Endodermal cell (in vitro differentiated cells): Measurements from ENCODE around the gene PIR. TPM values are rescaled to one million over a fixed set of nuclear protein-coding genes. Genes with fewer than 3 reads are reported as not detected.

Source experiments
- DNase-seq: peaks from one replicate; pipeline ENCODE4 v3.0.0-alpha.2; 2017
- H3K27ac ChIP-seq: 2 replicates; pipeline ENCODE4 v1.5.1; 2013; ENCODE audit warnings: mild to moderate bottlenecking, low read depth, low read length, moderate library complexity
- H3K27me3 ChIP-seq: 2 replicates; pipeline ENCODE4 v1.6.1; 2013; ENCODE audit warnings: mild to moderate bottlenecking, low read length, moderate library complexity; ENCODE audit not compliant: insufficient read depth, control insufficient read depth, poor library complexity, severe bottlenecking
- H3K36me3 ChIP-seq: 2 replicates; pipeline ENCODE4 v1.7.0; 2013; ENCODE audit warnings: mild to moderate bottlenecking, low read length, moderate library complexity; ENCODE audit not compliant: control insufficient read depth, insufficient read depth
- H3K4me1 ChIP-seq: one replicate; pipeline ENCODE4 v1.7.0; 2013; ENCODE audit warnings: low read length; ENCODE audit not compliant: control insufficient read depth, insufficient read depth
- H3K4me3 ChIP-seq: 2 replicates; pipeline ENCODE4 v1.5.1; 2013; ENCODE audit warnings: mild to moderate bottlenecking, low read length, moderate library complexity
- H3K9ac ChIP-seq: 2 replicates; pipeline ENCODE4 v1.6.1; 2013; ENCODE audit warnings: mild to moderate bottlenecking, low read length, moderate library complexity; ENCODE audit not compliant: poor library complexity, severe bottlenecking; ENCODE audit errors: extremely low read depth
- H3K9me3 ChIP-seq: 2 replicates; pipeline ENCODE4 v1.6.1; 2013; ENCODE audit warnings: mild to moderate bottlenecking, low read length, moderate library complexity; ENCODE audit not compliant: control insufficient read depth
- H3K27ac Mint-ChIP-seq: 2 replicates; pipeline ENCODE4 v1.8.0; 2020; ENCODE audit warnings: mixed read lengths
- H3K27me3 Mint-ChIP-seq: 2 replicates; pipeline ENCODE4 v1.8.0; 2021; ENCODE audit warnings: mild to moderate bottlenecking, mixed read lengths; ENCODE audit not compliant: insufficient read depth
- H3K36me3 Mint-ChIP-seq: 2 replicates; pipeline ENCODE4 v1.8.0; 2020; ENCODE audit warnings: low read depth, mixed read lengths
- H3K4me1 Mint-ChIP-seq: 2 replicates; pipeline ENCODE4 v1.8.0; 2020; ENCODE audit warnings: mixed read lengths
- H3K4me3 Mint-ChIP-seq: 2 replicates; pipeline ENCODE4 v1.8.0; 2020; ENCODE audit warnings: mild to moderate bottlenecking, moderate library complexity, mixed read lengths
- H3K9me3 Mint-ChIP-seq: 2 replicates; pipeline ENCODE4 v1.8.0; 2020; ENCODE audit warnings: mild to moderate bottlenecking, mixed read lengths
- WGBS, 2 experiments: methylation state at CpG; one replicate each; pipeline versions ENCODE4 v1.1.5 to v1.1.7; 2013; ENCODE audit warnings: missing lambda C conversion rate in 2 of 2, mixed read lengths in 1 of 2; ENCODE audit not compliant: insufficient coverage in 1 of 2, insufficient read length in 1 of 2; 5-methylcytosine and 5-hydroxymethylcytosine counted together
- total RNA-seq, 2 donors: library from RNA; stranded (reverse); fragmentation: NEBNext Ultra II Directional in 1 of 2; extraction: Animal tissue kit (Norgen Biotek cat#: 25700) in 1 of 2; gene quantifications; 2 replicates in 1 of 2; 3 replicates in 1 of 2; pipeline ENCODE4 v1.2.1, GENCODE V29; 2021
- TF ChIP-seq, protein P1 (sequence below): fragments of 200-600 bp; sonication (generic); conservative IDR thresholded peaks from 2 replicates; pipeline ENCODE4 v1.5.0; 2021; ENCODE audit warnings: antibody characterized with exemption, mild to moderate bottlenecking

PIR gene
- total RNA-seq, 2 donors from 2014 or later: 21.0 to 34.2 TPM

- Histone ChIP-seq H3K36me3 (no peaks in the 10 kb centered on the region), H3K9me3 (no peaks in the 10 kb centered on the region), H3K9ac (no peak overlapping the region), H3K27ac (no peak overlapping the region), H3K27me3 (no peaks in the 10 kb centered on the region), H3K4me1 (no peaks in the 10 kb centered on the region), H3K4me3 (no peak overlapping the region)
- no peak for DNase-seq
- H3K4me3 Mint-ChIP-seq: no peak overlapping the region
- TF ChIP-seq, protein P1, sequence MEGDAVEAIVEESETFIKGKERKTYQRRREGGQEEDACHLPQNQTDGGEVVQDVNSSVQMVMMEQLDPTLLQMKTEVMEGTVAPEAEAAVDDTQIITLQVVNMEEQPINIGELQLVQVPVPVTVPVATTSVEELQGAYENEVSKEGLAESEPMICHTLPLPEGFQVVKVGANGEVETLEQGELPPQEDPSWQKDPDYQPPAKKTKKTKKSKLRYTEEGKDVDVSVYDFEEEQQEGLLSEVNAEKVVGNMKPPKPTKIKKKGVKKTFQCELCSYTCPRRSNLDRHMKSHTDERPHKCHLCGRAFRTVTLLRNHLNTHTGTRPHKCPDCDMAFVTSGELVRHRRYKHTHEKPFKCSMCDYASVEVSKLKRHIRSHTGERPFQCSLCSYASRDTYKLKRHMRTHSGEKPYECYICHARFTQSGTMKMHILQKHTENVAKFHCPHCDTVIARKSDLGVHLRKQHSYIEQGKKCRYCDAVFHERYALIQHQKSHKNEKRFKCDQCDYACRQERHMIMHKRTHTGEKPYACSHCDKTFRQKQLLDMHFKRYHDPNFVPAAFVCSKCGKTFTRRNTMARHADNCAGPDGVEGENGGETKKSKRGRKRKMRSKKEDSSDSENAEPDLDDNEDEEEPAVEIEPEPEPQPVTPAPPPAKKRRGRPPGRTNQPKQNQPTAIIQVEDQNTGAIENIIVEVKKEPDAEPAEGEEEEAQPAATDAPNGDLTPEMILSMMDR: no peak
- no peak overlapping the region for H3K27ac Mint-ChIP-seq
- H3K9me3 Mint-ChIP-seq: no peaks in the 10 kb centered on the region
- H3K4me1 Mint-ChIP-seq: peaks cover 3% of the 10 kb centered on the region
- H3K27me3 Mint-ChIP-seq: no peaks in the 10 kb centered on the region
- H3K36me3 Mint-ChIP-seq: no peaks in the 10 kb centered on the region
- 80% methylated on average over 1 of the region's 2 CpGs; no CpG with 5 or more reads in 1 of the 2 experiments for WGBS, 2 experiments
Observed at GRCh38 chrX:15498741-15499140, 5.6 kb upstream of the PIR start.

- Mint-ChIP-seq H3K9me3 (no peaks in the 10 kb centered on the region), H3K36me3 (no peaks in the 10 kb centered on the region), H3K4me3 (no peak overlapping the region), H3K27ac (no peak overlapping the region), H3K27me3 (no peaks in the 10 kb centered on the region), H3K4me1 (peaks cover 6% of the 10 kb centered on the region)
- TF ChIP-seq, protein P1: peak; percentile 89
- no peaks in the 10 kb centered on the region for H3K9me3 ChIP-seq
- H3K4me1 ChIP-seq: no peaks in the 10 kb centered on the region
- H3K27me3 ChIP-seq: no peaks in the 10 kb centered on the region
- 0 to 11% methylated on average over 1 to 4 of the region's 4 CpGs for WGBS, 2 experiments
- H3K9ac ChIP-seq: no peak overlapping the region
- no peak overlapping the region for H3K4me3 ChIP-seq
- peak; percentile 94 for DNase-seq
- H3K36me3 ChIP-seq: no peaks in the 10 kb centered on the region
- H3K27ac ChIP-seq: no peak overlapping the region
Observed at GRCh38 chrX:15497865-15498264, 4.7 kb upstream of the PIR start.

DNA sequence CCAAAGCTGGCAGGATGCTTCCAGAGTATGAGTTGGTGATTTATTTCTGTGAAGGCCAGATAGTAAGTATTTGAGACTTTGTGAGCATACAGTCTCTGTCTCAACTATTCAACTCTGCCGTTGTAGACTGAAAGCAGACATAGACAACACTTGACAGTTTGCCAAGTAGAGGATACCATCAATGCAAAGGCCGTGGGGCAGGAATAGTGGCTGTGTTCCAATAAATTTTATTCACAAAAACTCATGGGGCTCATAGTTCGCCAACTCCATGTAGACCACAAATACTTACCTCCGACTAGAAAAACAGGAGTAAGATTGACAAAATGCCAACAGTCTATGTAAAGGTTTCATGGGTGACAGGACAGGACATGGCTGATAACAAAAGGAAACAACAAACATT is 3.7 kb upstream of the PIR start:
- Mint-ChIP-seq H3K27me3 (no peaks in the 10 kb centered on the region), H3K4me3 (no peak overlapping the region), H3K27ac (no peak overlapping the region), H3K36me3 (no peaks in the 10 kb centered on the region), H3K4me1 (peaks cover 14% of the 10 kb centered on the region), H3K9me3 (no peaks in the 10 kb centered on the region)
- no peak for DNase-seq
- H3K4me3 ChIP-seq: no peak overlapping the region
- no peaks in the 10 kb centered on the region for H3K4me1 ChIP-seq
- 94 to 100% methylated on average over 1 to 4 of the region's 4 CpGs for WGBS, 2 experiments
- TF ChIP-seq, protein P1: no peak
- H3K9ac ChIP-seq: no peak overlapping the region
- no peak overlapping the region for H3K27ac ChIP-seq
- no peaks in the 10 kb centered on the region for H3K36me3 ChIP-seq
- no peaks in the 10 kb centered on the region for H3K27me3 ChIP-seq
- no peaks in the 10 kb centered on the region for H3K9me3 ChIP-seq
